Brain microvascular endothelial cell (primary cell): ENCODE measurements around the gene TBC1D16.
A peak's percentile ranks its signal among the peaks of the same experiment; 100 is the strongest.

ENCODE experiments used
- DNase-seq: peaks from one replicate; pipeline ENCODE4 v3.0.0-alpha.2; 2020
- H3K27ac ChIP-seq: fragments of 250-450 bp; sonication (Bioruptor Pico); 2 replicates; pipeline ENCODE4 v1.5.1; 2020; ENCODE audit warnings: mild to moderate bottlenecking, moderate library complexity
- H3K27me3 ChIP-seq: fragments of 250-450 bp; sonication (Bioruptor Pico); replicated peaks from 2 replicates; pipeline ENCODE4 v1.5.1; 2020; ENCODE audit warnings: mild to moderate bottlenecking
- H3K36me3 ChIP-seq: fragments of 250-450 bp; sonication (Bioruptor Pico); replicated peaks from 2 replicates; pipeline ENCODE4 v1.5.1; 2020; ENCODE audit warnings: mild to moderate bottlenecking
- H3K4me3 ChIP-seq: 2 replicates; pipeline ENCODE4 v1.5.1; 2011; ENCODE audit warnings: low read depth, mild to moderate bottlenecking, control low read depth, low read length, moderate library complexity
- CTCF ChIP-seq: IDR thresholded peaks from 2 replicates; pipeline ENCODE4 v1.5.1; 2011; ENCODE audit warnings: low read depth, mild to moderate bottlenecking, moderate library complexity, low read length, control low read depth, inconsistent platforms; ENCODE audit errors: missing control alignments
- in situ Hi-C: cut with HindIII; loops from 2 replicates; pipeline ENCODE4 v1.10.0; 2017; ENCODE audit warnings: low sequenced_read_pairs, low pct_ligation_motif_present

The TBC1D16 gene

GRCh38 chr17:80072410-80072809, 36.7 kb upstream of the TBC1D16 start:
- Histone ChIP-seq H3K4me3 (no peak overlapping the region), H3K27ac (no peak overlapping the region), H3K36me3 (no peaks in the 10 kb centered on the region), H3K27me3 (no peaks in the 10 kb centered on the region)
- in situ Hi-C loops = no loop called here
- TF ChIP-seq CTCF = no peak
- DNase-seq = no peak

GRCh38 chr17:80071116-80071841, 35.6 kb upstream of the TBC1D16 start:
- Histone ChIP-seq H3K36me3 (no peaks in the 10 kb centered on the region), H3K27me3 (no peaks in the 10 kb centered on the region), H3K4me3 (peak overlapping the region; percentile 9), H3K27ac (no peak overlapping the region)
- in situ Hi-C loops = no loop called here
- no peak for DNase-seq
- TF ChIP-seq CTCF = no peak

GRCh38 chr17:80070375-80071115, 34.9 kb upstream of the TBC1D16 start:
- H3K36me3 ChIP-seq = no peaks in the 10 kb centered on the region
- no peaks in the 10 kb centered on the region for H3K27me3 ChIP-seq
- H3K27ac ChIP-seq = no peak overlapping the region
- H3K4me3 ChIP-seq = no peak overlapping the region
- TF ChIP-seq CTCF = no peak
- no peak for DNase-seq
- in situ Hi-C loops = no loop called here

- Histone ChIP-seq H3K36me3 (no peaks in the 10 kb centered on the region), H3K4me3 (no peak overlapping the region), H3K27ac (no peak overlapping the region), H3K27me3 (no peaks in the 10 kb centered on the region)
- in situ Hi-C loops = no loop called here
- TF ChIP-seq CTCF = no peak
- peak; percentile 59 for DNase-seq
These were observed 32.9 kb upstream of the TBC1D16 start for GRCh38 chr17:80068301-80069222.

- DNase-seq = no peak
These were observed 31.8 kb upstream of the TBC1D16 start for GRCh38 chr17:80067393-80067986.

More at GRCh38 chr17:80067393-80067986, 31.8 kb upstream of the TBC1D16 start:
- no peak overlapping the region for H3K4me3 ChIP-seq
- TF ChIP-seq CTCF = no peak
- in situ Hi-C loops = no loop called here
- H3K36me3 ChIP-seq = no peaks in the 10 kb centered on the region
- H3K27me3 ChIP-seq = no peaks in the 10 kb centered on the region
- no peak overlapping the region for H3K27ac ChIP-seq
